H1 (cell line): ENCODE data around the gene CHST9. TPM values are rescaled to one million over a fixed set of nuclear protein-coding genes. Genes with fewer than 3 reads are reported as not detected.

Experiments
- CTCF ChIA-PET: fragments of 300-600 bp; sonication (Branson Sonifier 250); formaldehyde crosslinking; loops from one replicate; lab custom pipeline; 2021; ENCODE audit not compliant: partially characterized antibody; lab: Charles Lee
- POLR2A ChIA-PET: fragments of 300-600 bp; sonication (Branson Sonifier 250); formaldehyde crosslinking; loops from one replicate; lab custom pipeline; 2021; ENCODE audit warnings: inconsistent platforms; ENCODE audit not compliant: partially characterized antibody; lab: Charles Lee
- DNase-seq, 2 experiments: peaks; one replicate each; pipeline versions ENCODE4 v3.0.0 to v3.0.0-alpha.2; 2010 to 2022; ENCODE audit warnings: low spot score in 2 of 2, low read depth in 1 of 2, mixed read lengths in 1 of 2
- FAIRE-seq: peaks from 2 replicates; lab custom pipeline; 2011; peaks lifted over from hg19 to GRCh38; lab: Jason Lieb, UNC
- H2AFZ ChIP-seq: 2 replicates; pipeline ENCODE4 v1.8.1; 2012; ENCODE audit warnings: low read length, inconsistent platforms
- H2AK5ac ChIP-seq: 2 replicates; pipeline ENCODE4 v1.6.1; 2013; ENCODE audit warnings: low read depth, low read length
- H2BK120ac ChIP-seq: replicated peaks from 2 replicates; pipeline ENCODE3; 2013; ENCODE audit warnings: low read depth, low read length, inconsistent platforms
- H2BK12ac ChIP-seq: 2 replicates; pipeline ENCODE4 v1.6.1; 2013; ENCODE audit warnings: low read depth, low read length
- H2BK15ac ChIP-seq: 2 replicates; pipeline ENCODE4 v1.6.1; 2013; ENCODE audit warnings: low read length
- H2BK20ac ChIP-seq: 2 replicates; pipeline ENCODE4 v1.6.1; 2013; ENCODE audit warnings: low read length
- H2BK5ac ChIP-seq: 2 replicates; pipeline ENCODE4 v1.6.1; 2013; ENCODE audit warnings: low read depth, low read length
- H3K14ac ChIP-seq: 2 replicates; pipeline ENCODE4 v1.6.1; 2013; ENCODE audit warnings: inconsistent platforms; ENCODE audit not compliant: insufficient read length
- H3K18ac ChIP-seq: 2 replicates; pipeline ENCODE4 v1.6.1; 2013; ENCODE audit warnings: low read length; ENCODE audit errors: extremely low read depth
- H3K23ac ChIP-seq: 2 replicates; pipeline ENCODE4 v1.6.1; 2013; ENCODE audit warnings: inconsistent platforms; ENCODE audit not compliant: insufficient read length
- H3K23me2 ChIP-seq: 2 replicates; pipeline ENCODE4 v1.6.1; 2013; ENCODE audit warnings: low read depth, low read length
- H3K27ac ChIP-seq: 2 replicates; pipeline ENCODE4 v1.6.1; 2011; ENCODE audit warnings: low read depth, low read length, inconsistent platforms
- H3K27me3 ChIP-seq, 4 experiments: replicated peaks in 1 of 4; 1 replicate in 1 of 4; 2 replicates in 3 of 4; pipeline versions ENCODE4 v1.6.1 to v1.8.1; 2011 to 2013; ENCODE audit warnings: low read length in 3 of 4, mild to moderate bottlenecking in 3 of 4, inconsistent platforms in 2 of 4, mixed read lengths in 2 of 4, moderate library complexity in 1 of 4; ENCODE audit not compliant: control insufficient read depth in 3 of 4, insufficient read depth in 3 of 4; ENCODE audit errors: extremely low read depth in 1 of 4
- H3K36me3 ChIP-seq, 4 experiments: 2 replicates each; pipeline versions ENCODE4 v1.6.1 to v1.8.1; 2011 to 2013; ENCODE audit warnings: mild to moderate bottlenecking in 4 of 4, low read length in 3 of 4, moderate library complexity in 2 of 4, control low read depth in 1 of 4, inconsistent platforms in 1 of 4; ENCODE audit not compliant: insufficient read depth in 4 of 4, control insufficient read depth in 2 of 4
- H3K4ac ChIP-seq: replicated peaks from 2 replicates; pipeline ENCODE3; 2013; ENCODE audit warnings: low read length, low read depth, mixed read lengths, inconsistent platforms; ENCODE audit not compliant: insufficient read length
- H3K4me1 ChIP-seq, 4 experiments: replicated peaks in 1 of 4; 1 replicate in 1 of 4; 2 replicates in 3 of 4; pipeline versions ENCODE4 v1.6.1 to v1.8.1; 2011 to 2013; ENCODE audit warnings: low read length in 3 of 4, inconsistent platforms in 2 of 4, mixed read lengths in 1 of 4; ENCODE audit not compliant: insufficient read depth in 4 of 4, control insufficient read depth in 3 of 4
- H3K4me2 ChIP-seq, 2 experiments: 2 replicates each; pipeline versions ENCODE4 v1.6.1 to v1.8.1; 2011 to 2013; ENCODE audit warnings: low read depth in 2 of 2, low read length in 2 of 2, control low read depth in 1 of 2, inconsistent platforms in 1 of 2, mild to moderate bottlenecking in 1 of 2; ENCODE audit not compliant: insufficient read depth in 1 of 2
- H3K4me3 ChIP-seq, 4 experiments: fragments of 200-600, 300-600 bp in 1 of 4; sonication (generic), shearing (Covaris generic), sonication (Bioruptor Twin) in 1 of 4; 2 replicates each; pipeline versions ENCODE4 v1.5.1 to v1.8.1; 2011 to 2016; ENCODE audit warnings: low read length in 4 of 4, low read depth in 3 of 4, control low read depth in 2 of 4, inconsistent platforms in 2 of 4, mild to moderate bottlenecking in 2 of 4, mixed read lengths in 1 of 4, moderate library complexity in 1 of 4; ENCODE audit not compliant: insufficient read depth in 2 of 4; ENCODE audit errors: extremely low read depth in 1 of 4
- H3K56ac ChIP-seq: replicated peaks from 2 replicates; pipeline ENCODE3; 2013; ENCODE audit warnings: low read depth, mild to moderate bottlenecking, mixed read lengths, low read length, inconsistent platforms; ENCODE audit not compliant: insufficient read length
- H3K79me1 ChIP-seq: 2 replicates; pipeline ENCODE4 v1.6.1; 2013; ENCODE audit warnings: low read depth, low read length, control low read depth
- H3K79me2 ChIP-seq, 2 experiments: 2 replicates each; pipeline versions ENCODE4 v1.6.1 to v1.8.1; 2012 to 2013; ENCODE audit warnings: low read length in 2 of 2, mild to moderate bottlenecking in 2 of 2, inconsistent platforms in 1 of 2; ENCODE audit not compliant: insufficient read depth in 2 of 2, control insufficient read depth in 1 of 2
- H3K9ac ChIP-seq, 4 experiments: replicated peaks in 1 of 4; 1 replicate in 1 of 4; 2 replicates in 3 of 4; pipeline versions ENCODE4 v1.6.1 to v1.8.1; 2011 to 2013; ENCODE audit warnings: low read depth in 3 of 4, low read length in 3 of 4, control low read depth in 2 of 4, mild to moderate bottlenecking in 2 of 4, moderate library complexity in 2 of 4, inconsistent platforms in 1 of 4; ENCODE audit errors: extremely low read depth in 1 of 4
- H3K9me3 ChIP-seq, 2 experiments: 2 replicates each; pipeline versions ENCODE4 v1.6.1 to v1.8.1; 2012 to 2013; ENCODE audit warnings: mild to moderate bottlenecking in 2 of 2, moderate library complexity in 2 of 2, control low read depth in 1 of 2, inconsistent platforms in 1 of 2, low read depth in 1 of 2, low read length in 1 of 2, mixed read lengths in 1 of 2; ENCODE audit not compliant: insufficient read depth in 2 of 2
- H4K20me1 ChIP-seq, 2 experiments: replicated peaks in 1 of 2; 2 replicates each; pipeline versions ENCODE3 to v1.8.1; 2011 to 2013; ENCODE audit warnings: inconsistent platforms in 2 of 2, low read length in 2 of 2, mild to moderate bottlenecking in 1 of 2; ENCODE audit not compliant: insufficient read depth in 2 of 2, control insufficient read depth in 1 of 2
- H4K5ac ChIP-seq: 2 replicates; pipeline ENCODE4 v1.6.1; 2013; ENCODE audit warnings: low read length, low read depth, mixed read lengths, inconsistent platforms; ENCODE audit not compliant: insufficient read length
- H4K8ac ChIP-seq: 2 replicates; pipeline ENCODE4 v1.8.0; 2013; ENCODE audit warnings: mild to moderate bottlenecking, moderate library complexity, low read length, inconsistent platforms; ENCODE audit not compliant: insufficient read depth; ENCODE audit errors: extremely low read depth
- H4K91ac ChIP-seq: replicated peaks from 2 replicates; pipeline ENCODE3; 2013; ENCODE audit warnings: low read length, mixed read lengths, inconsistent platforms; ENCODE audit not compliant: insufficient read length
- ATF2 ChIP-seq: IDR thresholded peaks from 2 replicates; pipeline ENCODE4 v1.6.1; 2012; ENCODE audit warnings: low read length, inconsistent platforms
- BCL11A ChIP-seq, 2 experiments: IDR thresholded peaks; one replicate each; pipeline ENCODE4 v1.6.1; 2011; ENCODE audit warnings: low read depth in 2 of 2, low read length in 2 of 2, mild to moderate bottlenecking in 2 of 2
- CEBPB ChIP-seq: IDR thresholded peaks from 2 replicates; pipeline ENCODE4 v1.6.1; 2012; ENCODE audit warnings: low read depth, low read length
- EGR1 ChIP-seq: IDR thresholded peaks from 2 replicates; pipeline ENCODE4 v1.6.1; 2011; ENCODE audit warnings: low read depth, low read length, borderline replicate concordance
- MAFK ChIP-seq: IDR thresholded peaks from 2 replicates; pipeline ENCODE4 v1.6.1; 2012; ENCODE audit warnings: low read depth, mild to moderate bottlenecking, improper control_type of control experiment, low read length
- POLR2AphosphoS5 ChIP-seq: IDR thresholded peaks from 2 replicates; pipeline ENCODE4 v1.6.1; 2011; ENCODE audit warnings: low read depth, low read length
- RBBP5 ChIP-seq: IDR thresholded peaks from 2 replicates; pipeline ENCODE4 v1.7.1; 2012; ENCODE audit warnings: low read depth, mild to moderate bottlenecking, inconsistent platforms, low read length, moderate library complexity, borderline replicate concordance
- SRF ChIP-seq: IDR thresholded peaks from 2 replicates; pipeline ENCODE4 v1.6.1; 2011; ENCODE audit warnings: mild to moderate bottlenecking, low read depth, low read length, moderate library complexity
- TEAD4 ChIP-seq: IDR thresholded peaks from 2 replicates; pipeline ENCODE4 v1.6.1; 2012; ENCODE audit warnings: low read depth, low read length, inconsistent platforms, mixed read lengths
- USF2 ChIP-seq: IDR thresholded peaks from 2 replicates; pipeline ENCODE4 v1.6.1; 2011; ENCODE audit warnings: low read length, improper control_type of control experiment
- ZNF274 ChIP-seq: IDR thresholded peaks from 2 replicates; pipeline ENCODE4 v1.7.0; 2012; ENCODE audit warnings: low read length, borderline replicate concordance; ENCODE audit errors: extremely low read depth
- WGBS, 2 experiments: shearing (Covaris generic) in 1 of 2; methylation state at CpG; one replicate each; pipeline versions ENCODE4 v1.1.6 to v1.1.7; 2013 to 2015; ENCODE audit warnings: low lambda C conversion rate in 2 of 2, mixed read lengths in 2 of 2, inconsistent platforms in 1 of 2, low coverage in 1 of 2, missing lambda C conversion rate in 1 of 2; ENCODE audit not compliant: insufficient replicate concordance in 2 of 2, insufficient coverage in 1 of 2, insufficient read length in 1 of 2; ENCODE audit errors: extremely low coverage in 1 of 2, missing lambda C conversion rate in 1 of 2; 5-methylcytosine and 5-hydroxymethylcytosine counted together
- polyA plus RNA-seq, 7 experiments: library from polyadenylated mRNA; depleted of rRNA in 3 of 7; stranded (reverse) in 5 of 7; unstranded in 2 of 7; fragments of >200 nt in 5 of 7; fragments of 200-250 nt in 2 of 7; gene quantifications; 1 replicate in 5 of 7; 2 replicates in 1 of 7; 4 replicates in 1 of 7; pipeline versions ENCODE4 v1.2.1 to v1.2.3, GENCODE V29; 2011 to 2013; ENCODE audit warnings: missing spikeins in 2 of 7, mixed read lengths in 2 of 7
- total RNA-seq: library from RNA; stranded (reverse); fragmentation: NEBNext Ultra II Directional; extraction: Animal tissue kit (Norgen Biotek cat#: 25700); gene quantifications from 2 replicates; pipeline ENCODE4 v1.2.1, GENCODE V29; 2021
- TF ChIP-seq, protein P1 (sequence below): IDR thresholded peaks from 2 replicates; pipeline ENCODE4 v1.6.1; 2011; ENCODE audit warnings: low read depth, mild to moderate bottlenecking, low read length; ENCODE audit not compliant: insufficient read depth

Gene CHST9
- total and polyA plus RNA-seq, 2 of the 8 experiments (the other 6 are each of a cell fraction or from before 2014, with no cell fraction given), result 3.2 to 24.3 TPM

DNA sequence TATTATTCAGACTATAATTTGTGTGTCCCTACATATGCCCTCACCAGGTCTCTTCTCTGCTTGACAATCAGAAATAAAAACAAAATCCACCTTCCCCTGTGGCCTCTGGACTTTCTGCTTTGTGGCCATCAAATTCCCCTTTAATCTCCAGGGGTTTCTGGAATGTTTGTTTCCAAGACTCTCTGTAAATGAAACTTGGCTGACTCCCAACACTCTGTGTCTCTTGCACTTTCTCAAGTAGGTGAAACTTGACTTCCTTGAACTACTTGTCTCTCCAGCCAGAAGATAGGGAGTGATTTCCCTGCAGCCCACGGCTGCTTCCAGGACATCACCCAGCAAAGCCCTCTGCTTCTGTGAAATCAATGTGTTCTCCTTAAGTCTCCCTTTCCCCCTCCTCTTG is 265.5 kb downstream of the CHST9 start:
- WGBS, 2 experiments, result 82% methylated on average over 1 of the region's 1 CpG; no CpG with 5 or more reads in 1 of the 2 experiments
- no peak overlapping the region for H3K18ac ChIP-seq
- TF ChIP-seq MAFK (no peak), RBBP5 (no peak), BCL11A (IDR thresholded peaks at IDR 0.05; ENCODE audit: low read depth in 2 of 2, low read length in 2 of 2) (no peak), ATF2 (no peak), EGR1 (no peak), ZNF274 (no peak), TEAD4 (no peak), USF2 (no peak), SRF (no peak), POLR2AphosphoS5 (no peak), CEBPB (no peak)
- TF ChIP-seq, protein P1, sequence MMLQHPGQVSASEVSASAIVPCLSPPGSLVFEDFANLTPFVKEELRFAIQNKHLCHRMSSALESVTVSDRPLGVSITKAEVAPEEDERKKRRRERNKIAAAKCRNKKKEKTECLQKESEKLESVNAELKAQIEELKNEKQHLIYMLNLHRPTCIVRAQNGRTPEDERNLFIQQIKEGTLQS, result no peak

More for the DNA sequence above, 265.5 kb downstream of the CHST9 start:
- no peak overlapping the region for H2BK5ac ChIP-seq
- no peaks in the 10 kb centered on the region for H3K4me1 ChIP-seq
- no peak overlapping the region for H2BK20ac ChIP-seq
- no peaks in the 10 kb centered on the region for H3K79me1 ChIP-seq
- no peak overlapping the region for H4K91ac ChIP-seq
- H3K14ac ChIP-seq, result no peak overlapping the region
- no peaks in the 10 kb centered on the region; a peak in 1 of 8 replicates for H3K36me3 ChIP-seq
- no peak overlapping the region for H3K23ac ChIP-seq
- H3K56ac ChIP-seq, result no peak overlapping the region
- no peak overlapping the region for H3K4me3 ChIP-seq
- H2AK5ac ChIP-seq, result 0 out of 2 replicates have a peak overlapping the region, but pooled peaks have one; percentile 5
- H3K9me3 ChIP-seq, result peaks cover 0 to 11% of the 10 kb centered on the region in 2 experiments; a peak in 2 of 4 replicates
- CTCF ChIA-PET, result no interaction called here
- POLR2A ChIA-PET, result no interaction called here
- H3K4me2 ChIP-seq, result no peak overlapping the region
- no peak overlapping the region for H2BK15ac ChIP-seq
- H3K27me3 ChIP-seq, result no peaks in the 10 kb centered on the region
- no peak overlapping the region; the same call in 1 of the 2 replicates for H2BK12ac ChIP-seq
- H4K20me1 ChIP-seq, result no peaks in the 10 kb centered on the region
- no peak overlapping the region for H4K5ac ChIP-seq
- H2BK120ac ChIP-seq, result no peak overlapping the region
- H3K79me2 ChIP-seq, result no peaks in the 10 kb centered on the region
- no peak overlapping the region for H3K9ac ChIP-seq
- FAIRE-seq (no peak), DNase-seq (no peak)
- H2AFZ ChIP-seq, result no peak overlapping the region
- no peak overlapping the region for H4K8ac ChIP-seq
- no peak overlapping the region for H3K27ac ChIP-seq
- H3K23me2 ChIP-seq, result no peaks in the 10 kb centered on the region
- H3K4ac ChIP-seq, result no peak overlapping the region
